NCI-H2196 (cell line): Measurements from ENCODE around the gene FLT4.

Source experiments
- DNase-seq: peaks from one replicate; lab custom pipeline; 2025; ENCODE audit not compliant: unreplicated experiment; lab: John Stamatoyannopoulos, UW

Gene FLT4

DNA sequence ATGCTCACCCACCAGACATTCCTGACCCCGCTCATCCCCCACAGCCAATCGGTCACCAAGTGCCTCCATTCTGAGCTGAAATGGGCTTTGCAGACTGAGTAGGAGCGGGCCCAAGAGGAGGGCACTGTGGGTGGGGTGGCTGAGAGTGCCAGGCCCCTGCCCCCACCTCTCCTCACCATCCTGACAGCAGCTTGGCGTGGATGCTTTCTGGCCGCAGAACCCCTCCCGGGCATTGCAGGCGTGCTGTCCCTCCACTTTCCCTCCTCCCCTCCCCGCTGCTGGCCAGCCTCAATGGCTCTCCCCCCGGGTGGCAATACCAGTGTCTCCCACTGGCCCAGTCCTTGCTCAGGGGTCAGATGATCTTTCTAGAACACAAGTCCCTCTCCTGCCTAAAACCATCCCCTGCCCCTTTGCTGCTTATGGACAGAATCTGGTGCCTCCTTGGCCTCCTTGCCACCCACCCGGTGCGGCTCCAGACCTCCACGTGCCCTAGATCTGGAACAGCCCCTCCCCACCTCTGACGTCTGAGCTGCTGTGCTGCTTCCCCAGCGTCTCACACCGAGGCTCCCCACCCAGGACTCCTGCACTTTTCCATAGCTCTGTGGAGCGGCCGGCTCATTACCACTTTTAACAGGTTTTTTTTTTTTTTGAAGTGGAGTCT is 6.1 kb downstream of the FLT4 start:
- no peak for DNase-seq

DNA sequence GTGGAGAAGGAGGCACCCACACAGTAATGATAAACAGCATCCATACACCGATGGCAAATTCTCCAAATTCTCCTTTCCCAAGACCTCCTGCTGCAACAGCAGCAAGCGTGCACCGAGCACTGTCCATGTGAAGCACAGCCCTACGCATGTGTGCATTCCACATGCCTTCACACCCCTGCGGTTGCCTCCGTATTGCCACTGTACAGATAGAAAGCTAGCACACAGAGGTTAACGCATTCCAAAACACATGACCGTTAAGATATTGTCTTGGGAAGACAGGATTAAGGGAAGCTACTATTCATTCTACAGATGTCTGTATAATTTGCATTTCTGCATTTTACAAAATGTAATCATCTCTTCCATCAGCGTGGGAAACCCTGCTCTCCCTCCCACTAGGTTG is 6.6 kb downstream of the FLT4 start:
- DNase-seq: no peak

DNA sequence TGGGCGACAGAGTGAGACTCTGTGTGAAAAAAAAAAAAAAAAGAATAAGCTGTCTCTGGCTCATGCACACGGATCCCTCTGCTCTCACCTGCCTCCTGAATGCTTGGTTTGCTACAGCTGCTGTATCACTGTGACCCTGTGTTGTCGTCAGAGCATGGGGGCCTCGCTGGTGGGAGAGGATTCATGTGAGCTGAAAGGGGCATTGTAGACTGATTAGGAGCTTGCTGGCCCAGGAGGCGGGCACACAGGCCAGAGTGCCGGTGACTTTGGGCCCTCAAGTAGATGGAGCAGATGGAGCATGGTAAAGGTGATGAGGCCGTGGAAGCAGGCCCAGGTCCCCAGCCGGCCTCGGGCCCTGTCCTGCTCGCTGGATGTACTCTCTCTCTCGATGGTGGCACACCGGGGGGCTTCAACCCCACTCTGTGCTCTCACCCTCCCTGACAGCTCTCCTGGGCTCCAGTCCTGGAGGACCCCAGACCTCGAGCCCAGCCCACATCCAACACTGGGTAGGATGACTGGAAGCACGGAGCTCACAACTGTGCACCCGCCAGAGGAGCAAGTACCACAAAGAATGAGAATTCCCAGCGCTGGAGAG is 7.1 kb downstream of the FLT4 start:
- no peak for DNase-seq

DNA sequence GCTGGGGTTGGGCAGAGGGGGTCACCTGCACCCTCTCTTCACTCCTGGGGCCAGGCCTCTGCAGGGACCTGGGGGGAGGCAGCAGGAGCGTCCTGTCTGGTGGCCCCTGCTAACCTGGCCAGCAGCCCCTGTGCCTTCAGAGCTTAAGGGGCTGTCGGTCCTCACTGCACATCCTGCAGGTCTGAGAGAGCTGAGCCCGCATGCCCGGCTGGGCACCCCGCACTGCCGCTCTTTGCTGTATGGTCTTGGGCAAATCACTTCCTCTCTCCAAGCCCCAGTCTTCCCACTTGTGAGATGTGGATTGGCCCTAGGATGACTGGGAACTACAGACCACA is 7.9 kb downstream of the FLT4 start:
- DNase-seq: no peak

DNA sequence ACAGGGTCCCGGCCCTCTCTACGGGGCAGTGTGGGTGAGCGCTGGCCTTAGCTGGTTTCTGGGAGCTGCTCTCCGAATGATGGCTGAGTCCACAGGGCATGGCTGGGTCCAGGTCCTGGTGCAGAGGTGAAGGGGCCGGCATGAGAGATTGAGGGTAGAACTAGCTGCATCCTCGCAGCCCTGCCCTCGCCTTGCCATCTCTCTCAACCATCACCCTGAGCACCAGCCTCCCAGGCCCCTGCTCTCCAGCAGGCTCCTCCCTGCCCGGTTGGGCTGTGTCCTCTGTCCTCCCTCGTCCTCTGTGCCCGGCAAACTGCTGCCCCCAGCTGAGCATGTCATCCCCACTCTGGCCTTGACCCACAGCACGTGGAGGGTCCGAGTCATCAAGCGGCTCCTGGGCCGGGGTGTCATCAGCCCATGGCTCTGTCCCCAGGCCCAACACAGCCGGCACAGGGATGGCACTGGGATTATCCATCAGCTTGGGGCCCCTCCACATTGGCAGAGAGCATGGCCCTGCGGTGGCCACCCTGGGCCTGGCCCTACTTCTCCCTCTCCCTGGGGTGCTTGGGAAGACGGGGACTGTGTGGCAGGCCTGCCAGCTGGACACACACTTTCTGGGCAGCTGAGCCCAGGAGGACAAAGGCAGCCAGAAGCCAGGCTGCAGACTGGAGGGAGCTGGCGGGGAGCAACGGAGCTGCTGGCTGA is 8.4 kb downstream of the FLT4 start:
- DNase-seq: no peak

DNA sequence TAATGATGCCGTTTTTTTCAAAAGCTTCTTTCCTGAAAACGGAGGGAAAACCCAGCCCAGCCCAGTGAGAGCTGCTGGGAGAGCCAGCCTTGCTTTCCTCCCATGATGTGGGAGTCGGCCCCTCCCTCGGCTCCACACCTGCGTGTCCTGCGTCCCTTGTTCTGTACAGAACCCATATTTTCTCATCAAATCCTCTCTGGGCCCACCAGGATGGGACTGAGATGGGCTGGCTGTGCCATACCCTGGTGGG is 8.9 kb downstream of the FLT4 start:
- no peak for DNase-seq

DNA sequence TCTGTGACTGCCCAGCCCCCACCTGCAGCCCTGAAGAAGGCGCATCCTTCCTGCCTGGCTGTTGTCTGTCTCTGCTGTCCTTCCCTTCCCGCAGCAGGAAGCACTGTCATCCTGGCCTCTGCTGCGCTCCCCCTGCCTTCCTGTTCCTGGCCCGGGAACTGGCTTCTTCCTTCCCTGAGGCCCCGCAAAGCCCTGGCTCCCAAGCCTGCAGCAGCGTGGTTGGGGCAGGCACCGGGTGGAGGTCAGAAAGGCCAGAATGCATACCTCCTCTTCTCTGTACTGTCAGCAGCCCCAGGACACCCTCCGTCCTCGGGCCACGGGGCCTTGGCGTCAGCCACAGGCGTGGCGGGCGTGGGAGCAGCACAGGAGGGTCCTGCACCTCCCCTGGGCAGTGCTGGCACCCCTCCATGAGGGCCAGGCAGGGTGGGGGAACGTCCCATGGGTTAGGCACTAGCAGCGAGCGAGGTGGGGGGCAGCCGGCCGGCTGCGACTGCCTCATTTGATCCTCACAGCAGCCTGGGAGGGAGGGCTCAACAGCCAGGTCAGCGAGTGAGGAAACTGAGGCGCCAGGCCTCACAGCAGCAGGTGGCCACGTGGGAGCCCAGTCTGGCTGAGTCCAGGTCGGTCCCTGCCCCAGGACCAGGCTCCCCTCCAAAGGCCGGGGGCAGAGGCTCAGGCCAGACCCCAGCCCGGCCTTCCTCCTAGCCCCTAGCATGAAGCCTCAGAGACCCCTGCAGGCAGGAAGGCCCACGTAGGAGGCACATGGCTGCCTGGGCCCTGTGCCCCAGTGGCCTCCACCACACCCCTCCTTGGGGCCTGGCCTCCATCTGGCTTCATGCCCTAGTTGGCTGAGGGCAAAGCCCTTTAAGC is 9.4 kb downstream of the FLT4 start:
- no peak for DNase-seq

DNA sequence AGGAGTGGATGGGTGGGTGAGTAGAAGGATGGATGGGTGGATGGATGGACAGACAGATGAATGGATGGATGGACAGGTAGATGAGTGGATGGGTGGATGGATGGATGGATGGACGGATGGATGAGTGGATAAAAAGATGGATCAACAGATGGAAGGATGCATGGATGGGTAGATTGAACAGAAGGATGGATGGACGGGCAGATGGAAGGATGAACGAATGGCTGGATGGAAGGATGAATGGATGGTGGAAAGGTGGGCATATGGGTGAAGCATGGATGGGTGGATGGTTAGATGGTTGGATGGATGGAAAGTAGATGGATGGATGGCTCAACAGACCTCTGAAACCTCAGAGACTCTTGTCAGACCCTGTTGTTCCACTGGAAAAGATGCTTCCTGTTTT is 10.1 kb downstream of the FLT4 start:
- no peak for DNase-seq

DNA sequence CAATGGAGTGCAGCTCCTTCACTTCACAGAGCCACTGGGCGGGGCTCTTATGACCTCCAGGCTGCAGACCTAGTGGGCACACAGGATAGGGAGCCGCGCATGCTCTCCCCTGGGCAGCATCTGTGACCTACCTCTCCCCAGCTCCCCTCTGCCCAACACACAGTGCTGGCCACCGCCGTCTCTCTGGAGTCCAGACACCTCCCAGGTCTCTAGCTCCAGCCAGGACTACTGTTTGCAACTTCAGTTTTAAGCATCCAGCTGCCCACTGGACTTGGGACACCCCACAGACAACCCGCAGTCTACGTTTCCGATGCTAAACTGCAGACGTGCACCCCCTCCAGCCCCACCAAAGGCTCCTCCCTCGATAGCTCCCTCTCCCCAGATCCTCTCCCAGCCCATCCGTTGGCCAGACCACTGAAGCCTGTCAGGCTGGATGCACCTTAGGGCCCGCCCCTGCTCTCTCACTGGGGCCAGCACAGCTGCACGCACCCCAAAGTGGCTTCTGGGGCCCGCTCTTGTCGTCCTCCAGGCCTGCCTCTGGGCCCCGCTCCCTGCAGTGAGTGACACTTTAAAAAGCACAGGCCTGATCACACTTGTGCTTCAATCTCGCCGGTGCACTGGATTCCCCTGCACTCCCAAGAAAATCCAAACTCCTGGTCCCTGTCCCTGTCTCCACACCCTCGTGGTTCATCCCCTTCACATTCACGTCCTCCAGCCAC is 11.3 kb downstream of the FLT4 start:
- DNase-seq: no peak

DNA sequence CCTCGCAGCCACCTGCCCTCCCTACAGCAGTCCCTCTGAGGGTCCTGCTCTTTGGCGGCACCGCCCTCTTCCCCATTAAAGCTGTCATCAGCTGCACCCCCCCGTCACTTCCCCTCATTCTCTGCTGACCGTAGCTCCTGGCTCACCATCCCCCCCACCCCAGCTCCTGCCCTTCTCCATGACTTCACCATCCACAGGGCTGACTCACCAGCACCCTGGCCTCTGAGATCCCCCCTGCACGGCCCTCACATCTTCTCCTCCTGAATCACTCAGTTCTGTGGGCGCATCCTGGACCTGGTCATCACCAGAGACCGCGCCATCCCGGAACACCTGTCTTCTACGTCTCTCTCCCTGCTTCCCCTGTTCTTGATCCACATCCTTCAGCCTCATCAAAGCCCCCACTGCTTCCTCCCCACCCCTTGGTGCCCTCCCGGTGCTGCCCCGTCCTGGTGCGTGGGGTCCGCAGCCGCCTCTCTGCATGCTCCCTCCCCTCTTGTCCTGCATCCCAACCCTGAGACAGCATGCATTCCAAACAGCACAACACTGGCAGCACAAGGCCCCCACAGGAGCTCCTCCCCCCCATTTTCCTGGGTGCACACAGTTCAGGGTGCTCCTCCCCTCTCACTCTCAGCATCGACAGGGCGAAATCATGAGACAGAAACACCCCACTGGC is 12.9 kb downstream of the FLT4 start:
- no peak for DNase-seq

DNA sequence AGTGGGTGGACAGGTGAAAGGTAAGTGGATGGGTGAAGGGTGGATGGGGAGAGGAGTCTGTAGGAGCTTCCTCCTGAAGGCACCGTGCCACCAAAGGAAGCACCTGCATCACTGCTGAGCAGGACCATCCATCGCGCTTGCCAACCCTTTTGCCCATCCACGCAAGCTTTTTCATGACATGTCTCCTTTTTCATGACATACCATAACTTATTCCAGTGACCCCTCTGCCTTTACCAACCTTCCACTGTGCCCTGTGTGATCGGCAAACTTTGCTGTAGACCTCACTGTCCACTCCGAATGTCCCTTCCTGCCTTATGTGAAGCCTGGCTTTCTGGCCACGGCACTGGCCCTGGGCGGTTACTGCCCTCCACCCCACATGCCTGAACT is 13.4 kb downstream of the FLT4 start:
- DNase-seq: no peak

DNA sequence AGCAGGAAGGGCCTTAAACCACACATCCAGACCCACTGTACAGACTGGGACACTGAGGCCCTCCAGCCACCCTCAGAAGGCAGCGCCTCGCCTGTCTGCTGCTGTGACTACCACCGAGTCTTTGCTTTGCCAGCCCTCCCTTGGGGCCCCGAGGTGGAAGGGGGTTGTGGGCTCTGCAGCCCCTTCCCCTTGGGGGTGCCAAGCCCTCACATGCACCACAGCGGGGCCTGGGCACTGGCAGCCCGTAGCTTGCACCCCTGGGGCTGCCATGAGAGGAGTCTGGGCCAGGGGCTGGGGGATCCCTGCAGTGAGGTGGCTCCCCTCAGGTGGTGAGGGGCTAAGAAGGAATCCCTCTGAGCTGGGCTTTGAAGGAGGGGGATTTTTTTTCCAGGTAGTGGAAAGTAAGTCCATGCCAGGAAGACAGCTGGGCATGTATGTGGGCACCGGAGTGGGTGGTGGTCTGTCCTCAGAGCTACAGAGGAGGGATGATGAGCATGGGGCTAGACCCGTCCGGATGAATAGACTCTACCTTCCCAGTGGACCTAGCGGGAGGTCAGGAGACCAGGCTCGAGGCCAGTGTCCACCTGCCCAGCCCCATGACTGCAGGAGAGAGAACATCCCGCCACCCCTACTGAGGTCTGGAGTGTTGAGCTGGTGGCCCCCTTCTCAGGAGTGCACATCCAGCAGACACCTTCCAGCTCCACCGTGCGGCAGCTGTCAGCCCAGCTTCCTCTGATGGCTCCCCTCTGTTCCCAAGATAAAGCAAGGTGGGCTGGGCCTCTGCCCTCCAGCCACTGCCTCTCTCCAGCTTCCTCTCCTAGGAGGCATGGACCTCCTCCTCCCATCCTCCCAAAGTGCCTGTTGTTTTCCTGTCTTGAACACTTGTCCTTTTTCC is 15.9 kb downstream of the FLT4 start:
- no peak for DNase-seq

DNA sequence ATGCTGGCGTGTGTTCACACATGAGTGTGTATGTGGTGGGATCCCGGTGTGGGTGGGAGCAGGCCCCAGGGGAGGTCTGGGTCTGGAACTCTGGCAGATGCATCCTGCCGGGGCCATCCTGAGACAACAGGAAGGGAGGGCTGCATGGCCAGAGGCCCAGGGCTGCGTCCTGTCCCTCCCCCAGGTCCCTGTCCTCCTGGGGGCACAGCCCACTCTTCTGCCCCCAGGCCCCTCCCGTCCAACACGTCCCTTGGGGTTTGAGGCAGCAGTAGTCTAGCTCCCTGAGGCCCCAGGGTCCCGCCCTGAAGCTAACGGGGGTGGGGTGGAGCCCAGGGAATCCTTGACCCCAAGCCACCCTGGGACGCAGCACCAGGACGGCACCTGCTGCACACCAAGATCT is 16.6 kb downstream of the FLT4 start:
- DNase-seq: no peak

DNA sequence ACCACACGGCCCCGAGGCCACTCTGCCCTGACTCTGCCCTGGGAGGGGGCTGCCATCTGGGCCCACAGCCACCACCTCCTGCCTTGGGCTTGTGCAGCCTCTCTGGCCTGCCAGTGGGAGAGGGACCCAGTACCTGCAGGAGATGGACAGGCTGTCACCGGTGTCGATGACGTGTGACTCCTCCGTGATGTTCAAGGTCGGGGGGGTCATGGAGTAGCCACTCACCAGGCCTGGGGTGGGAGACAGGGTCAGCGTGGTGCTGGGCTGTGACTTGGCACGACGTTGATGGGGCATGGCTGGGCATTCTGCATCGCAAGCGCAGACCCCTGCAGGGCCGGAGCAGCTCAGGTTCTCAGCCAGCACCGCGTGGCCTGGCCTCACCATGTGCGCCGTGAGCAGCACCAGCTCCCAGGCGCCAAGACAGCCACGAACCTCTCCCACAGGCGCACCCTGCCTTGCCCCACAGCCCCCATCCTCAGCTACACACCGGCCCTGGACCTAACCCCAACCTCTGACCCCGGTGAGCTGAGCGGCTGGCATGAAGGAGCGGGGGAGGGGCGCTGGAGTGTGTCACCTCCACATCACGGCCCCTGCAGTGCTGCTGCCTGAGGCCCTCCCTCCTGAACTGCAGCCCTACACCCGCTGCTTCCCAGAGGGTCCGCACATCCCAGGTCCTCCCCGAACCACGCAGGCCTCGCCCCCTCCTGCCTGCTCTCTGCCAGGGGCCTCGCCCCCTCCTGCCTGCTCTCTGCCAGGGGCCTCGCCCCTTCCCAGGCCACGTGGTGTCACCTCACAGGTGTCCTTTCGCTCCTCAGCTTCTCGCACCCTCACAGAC is 17.6 kb downstream of the FLT4 start:
- no peak for DNase-seq

DNA sequence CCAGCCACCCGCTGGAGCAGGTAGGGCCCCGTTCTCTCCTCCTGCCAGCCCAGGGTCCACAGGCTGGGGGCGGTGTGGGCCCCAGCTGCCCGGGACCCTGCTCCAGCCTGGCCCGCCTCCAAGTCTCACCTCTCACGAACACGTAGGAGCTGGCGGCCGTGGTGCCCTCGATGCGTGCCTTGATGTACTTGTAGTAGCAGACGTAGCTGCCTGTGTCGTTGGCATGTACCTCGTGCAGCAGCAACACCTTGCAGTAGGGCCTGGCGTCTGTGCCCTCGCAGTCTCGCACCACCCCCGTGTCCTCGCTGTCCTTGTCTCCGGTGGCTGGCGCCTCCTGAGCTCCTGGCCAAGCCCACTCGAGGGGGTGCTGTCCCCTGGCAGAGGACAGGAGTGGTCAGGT is 19.0 kb downstream of the FLT4 start:
- DNase-seq: no peak

DNA sequence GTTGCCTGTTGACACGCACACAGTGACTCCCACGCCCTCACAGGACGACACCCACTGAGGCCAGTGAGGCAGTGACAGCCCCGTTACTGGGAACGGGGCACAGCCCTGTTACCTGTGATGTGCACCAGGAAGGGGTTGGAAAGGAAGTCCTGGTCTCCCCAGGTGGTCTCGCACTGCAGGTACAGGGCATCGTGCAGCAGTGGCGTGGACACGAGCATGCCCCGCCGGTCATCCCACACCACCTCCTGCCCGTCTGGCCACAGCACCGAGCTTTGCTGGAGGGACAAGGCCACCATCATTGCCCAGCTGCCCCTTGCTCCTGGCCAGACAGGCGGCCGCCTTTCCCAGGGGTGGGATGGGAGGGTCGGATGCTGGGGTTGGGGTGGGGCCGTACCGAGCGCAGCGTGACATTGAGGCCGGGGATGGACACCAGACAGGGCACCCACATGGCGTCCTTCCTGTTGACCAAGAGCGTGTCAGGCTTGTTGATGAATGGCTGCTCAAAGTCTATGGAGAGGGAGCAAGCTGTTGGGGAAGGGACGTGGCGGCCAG is 19.5 kb downstream of the FLT4 start:
- no peak for DNase-seq

DNA sequence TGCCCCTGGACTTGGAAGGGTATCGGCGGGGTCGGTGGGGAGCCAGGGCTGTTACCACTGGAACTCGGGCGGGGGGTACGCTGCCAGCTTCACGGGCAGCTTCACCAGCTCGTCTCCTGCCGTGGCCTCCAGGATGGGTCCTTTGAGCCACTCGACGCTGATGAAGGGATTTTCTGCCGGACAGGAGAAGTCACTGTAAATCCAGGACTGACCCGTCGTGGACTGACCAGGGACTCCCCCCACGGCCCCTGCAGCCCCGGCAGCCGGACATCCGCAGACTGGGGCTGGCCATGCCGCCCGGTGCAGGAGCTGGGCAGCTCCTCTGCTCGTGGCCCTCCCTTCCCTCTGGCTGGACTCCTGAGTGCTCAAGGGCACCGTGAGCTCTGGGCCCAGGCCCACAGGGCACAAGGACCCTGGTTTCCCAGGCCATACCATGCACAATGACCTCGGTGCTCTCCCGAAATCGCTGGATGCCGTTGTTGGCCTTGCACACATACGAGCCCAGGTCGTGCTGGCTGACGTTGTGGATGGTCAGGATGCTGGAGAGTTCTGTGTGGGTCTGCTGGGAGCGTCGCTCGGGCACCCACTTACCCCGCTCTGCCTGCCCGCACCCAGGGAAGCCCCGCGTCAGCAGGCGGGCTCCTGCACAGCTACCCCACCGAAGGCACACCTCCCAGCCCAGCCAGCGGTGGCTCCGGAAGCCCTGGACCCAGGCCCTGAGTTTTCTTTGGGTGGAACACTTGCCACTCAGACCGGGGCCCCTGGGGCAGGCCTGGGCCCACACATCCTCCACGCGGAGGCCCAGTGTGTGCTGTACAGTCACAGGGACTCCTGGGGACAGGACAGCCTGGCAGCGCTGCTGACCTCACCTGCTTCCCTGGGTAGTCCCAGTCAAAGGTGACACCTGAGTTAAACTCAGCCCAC is 20.3 kb downstream of the FLT4 start:
- DNase-seq: no peak

DNA sequence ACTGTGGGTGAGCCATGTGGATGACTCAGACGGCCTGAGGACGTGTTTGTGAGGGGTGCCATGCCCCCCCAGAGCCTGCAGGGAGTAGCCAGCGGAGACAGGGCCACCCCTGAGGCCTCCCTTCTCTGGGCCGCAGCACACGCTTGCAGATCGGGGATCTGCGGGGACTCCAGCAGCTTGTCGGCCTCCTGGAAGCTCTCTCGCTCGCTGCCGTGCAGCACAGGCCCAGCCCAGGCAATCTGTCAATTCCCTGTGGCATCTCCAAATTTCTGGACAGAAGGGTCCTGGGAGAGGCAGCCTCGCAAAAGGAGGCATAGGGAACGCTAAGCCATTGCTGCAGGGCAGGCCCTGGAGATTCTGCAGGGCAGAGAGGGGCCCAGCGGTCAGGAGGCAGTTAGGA is 21.2 kb downstream of the FLT4 start:
- DNase-seq: no peak
